Spleen (tissue), 7 donors: Measurements from ENCODE around the gene HPCAL1.

Experiments used
- POLR2A ChIP-seq, 3 donors: fragments of 450-650 bp; IDR thresholded peaks; one replicate each; pipeline ENCODE4 v1.5.1; 2017; ENCODE audit warnings: antibody characterized with exemption in 3 of 3, mild to moderate bottlenecking in 1 of 3
- TF ChIP-seq, protein P1 (sequence below), 11 experiments: fragments of 200-600 bp in 7 of 11; fragments of 450-650 bp in 4 of 11; sonication (generic) in 4 of 11; IDR thresholded peaks in 8 of 11; conservative IDR thresholded peaks in 3 of 11; 1 replicate in 7 of 11; 2 replicates in 4 of 11; pipeline versions ENCODE4 v1.4.0 to v1.8.0; 2016 to 2021; ENCODE audit warnings: antibody characterized with exemption in 11 of 11, inconsistent platforms in 4 of 11, mild to moderate bottlenecking in 1 of 11
- donor health status: DM: no; HTN: no; CAD: no; lungs with moderate emphysema.
- donor health status: DM: no; HTN: no; CAD: no.
- donor health status: DM: no; HTN: no; CAD: no.

DNA sequence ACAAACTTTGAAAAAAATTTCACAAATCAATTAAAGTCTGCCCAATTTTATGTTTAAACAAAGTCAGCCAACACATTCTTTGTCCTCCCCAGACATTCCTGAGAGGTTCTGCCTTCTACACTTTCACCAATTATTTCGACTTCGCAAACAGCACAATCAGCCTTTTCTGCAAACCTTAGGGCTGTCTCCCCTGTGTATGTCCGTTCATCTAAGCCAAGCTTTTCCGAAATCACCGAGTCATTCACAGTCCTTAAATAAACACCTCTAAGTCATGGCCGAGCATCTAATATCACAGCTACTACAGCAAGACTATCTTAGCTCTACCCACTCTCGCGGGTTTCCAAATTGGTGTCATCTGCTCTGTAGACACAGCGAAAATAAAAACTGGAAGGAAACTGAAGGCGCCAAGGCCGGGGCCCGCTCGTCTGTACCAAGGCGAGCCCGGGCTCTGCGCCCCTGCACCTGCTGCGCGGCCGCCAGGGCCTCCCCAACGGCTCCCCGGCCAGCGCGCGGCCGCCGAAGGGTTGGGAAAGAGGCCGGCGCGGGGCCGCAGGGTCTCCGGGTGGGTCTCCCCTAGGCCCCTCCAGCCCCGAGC, 144.7 kb downstream of the HPCAL1 start:
- TF ChIP-seq, protein P1, sequence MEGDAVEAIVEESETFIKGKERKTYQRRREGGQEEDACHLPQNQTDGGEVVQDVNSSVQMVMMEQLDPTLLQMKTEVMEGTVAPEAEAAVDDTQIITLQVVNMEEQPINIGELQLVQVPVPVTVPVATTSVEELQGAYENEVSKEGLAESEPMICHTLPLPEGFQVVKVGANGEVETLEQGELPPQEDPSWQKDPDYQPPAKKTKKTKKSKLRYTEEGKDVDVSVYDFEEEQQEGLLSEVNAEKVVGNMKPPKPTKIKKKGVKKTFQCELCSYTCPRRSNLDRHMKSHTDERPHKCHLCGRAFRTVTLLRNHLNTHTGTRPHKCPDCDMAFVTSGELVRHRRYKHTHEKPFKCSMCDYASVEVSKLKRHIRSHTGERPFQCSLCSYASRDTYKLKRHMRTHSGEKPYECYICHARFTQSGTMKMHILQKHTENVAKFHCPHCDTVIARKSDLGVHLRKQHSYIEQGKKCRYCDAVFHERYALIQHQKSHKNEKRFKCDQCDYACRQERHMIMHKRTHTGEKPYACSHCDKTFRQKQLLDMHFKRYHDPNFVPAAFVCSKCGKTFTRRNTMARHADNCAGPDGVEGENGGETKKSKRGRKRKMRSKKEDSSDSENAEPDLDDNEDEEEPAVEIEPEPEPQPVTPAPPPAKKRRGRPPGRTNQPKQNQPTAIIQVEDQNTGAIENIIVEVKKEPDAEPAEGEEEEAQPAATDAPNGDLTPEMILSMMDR (IDR thresholded peaks at IDR 0.05 in 8 of 11, conservative IDR thresholded peaks at IDR 0.05 in 3 of 11): peak in 4 of 11 experiments; percentile 5 to 34 (median 22)
- TF ChIP-seq POLR2A (IDR thresholded peaks at IDR 0.05): no peak
